IMR-90 (cell line): ENCODE measurements around the gene TULP4. TPM values are rescaled to one million over a fixed set of nuclear protein-coding genes. Genes with fewer than 3 reads are reported as not detected.

Experiments
- ATAC-seq: fragments of 200-7000 bp; cut with Tn5 transposase; 2 replicates; pipeline ENCODE4 v1.9.1; 2020; ENCODE audit warnings: low read depth, mild to moderate bottlenecking, moderate library complexity
- BruUV-seq: library from RNA; stranded (reverse); fragments of 400-500 nt; replicated peaks from 2 replicates; lab custom pipeline; 2021; lab: Mats Ljungman, UMichigan
- CTCF ChIA-PET: fragments of 300-600 bp; formaldehyde crosslinking; extraction: SDS; loops from one replicate; lab custom pipeline; 2021; ENCODE audit warnings: antibody characterized with exemption; lab: Yijun Ruan, JAX
- POLR2A ChIA-PET: fragments of 300-600 bp; sonication (Branson Sonifier 250); formaldehyde crosslinking; loops from one replicate; lab custom pipeline; 2022; ENCODE audit warnings: antibody characterized with exemption; ENCODE audit not compliant: unreplicated experiment; lab: Charles Lee
- DNase-seq: peaks from one replicate; pipeline ENCODE4 v3.0.0; 2013
- H2AFZ ChIP-seq: replicated peaks from 2 replicates; pipeline ENCODE3; 2013; ENCODE audit warnings: low read length, mild to moderate bottlenecking; ENCODE audit not compliant: poor library complexity
- H2AK5ac ChIP-seq: 2 replicates; pipeline ENCODE4 v1.6.1; 2013; ENCODE audit warnings: low read depth, low read length, inconsistent platforms
- H2AK9ac ChIP-seq: replicated peaks from 2 replicates; pipeline ENCODE3; 2013; ENCODE audit warnings: mild to moderate bottlenecking, low read depth, low read length, moderate library complexity; ENCODE audit not compliant: poor library complexity
- H2BK120ac ChIP-seq: 2 replicates; pipeline ENCODE4 v1.6.1; 2013; ENCODE audit warnings: low read depth, low read length, inconsistent platforms
- H2BK15ac ChIP-seq: 3 replicates; pipeline ENCODE4 v1.6.1; 2013; ENCODE audit warnings: low read depth, low read length, inconsistent platforms
- H2BK20ac ChIP-seq: 2 replicates; pipeline ENCODE4 v1.6.1; 2013; ENCODE audit warnings: low read depth, mild to moderate bottlenecking, inconsistent platforms, low read length, moderate library complexity
- H2BK5ac ChIP-seq: 2 replicates; pipeline ENCODE4 v1.6.1; 2013; ENCODE audit warnings: mild to moderate bottlenecking, low read depth, low read length, inconsistent platforms; ENCODE audit not compliant: poor library complexity, severe bottlenecking
- H3K14ac ChIP-seq: replicated peaks from 2 replicates; pipeline ENCODE4 v1.6.1; 2013; ENCODE audit warnings: low read depth, low read length, inconsistent platforms
- H3K18ac ChIP-seq: 2 replicates; pipeline ENCODE4 v1.6.1; 2013; ENCODE audit warnings: low read depth, low read length, control low read depth
- H3K23ac ChIP-seq: 2 replicates; pipeline ENCODE4 v1.6.1; 2013; ENCODE audit warnings: low read depth, low read length, inconsistent platforms
- H3K27ac ChIP-seq: 2 replicates; pipeline ENCODE4 v1.5.1; 2013; ENCODE audit warnings: mild to moderate bottlenecking, control low read depth, low read length; ENCODE audit not compliant: insufficient read depth
- H3K27me3 ChIP-seq: 2 replicates; pipeline ENCODE4 v1.6.1; 2013; ENCODE audit warnings: low read length; ENCODE audit not compliant: control insufficient read depth, insufficient read depth
- H3K36me3 ChIP-seq: 2 replicates; pipeline ENCODE4 v1.6.1; 2013; ENCODE audit warnings: low read length, mixed read lengths; ENCODE audit not compliant: control insufficient read depth, insufficient read depth
- H3K4ac ChIP-seq: 2 replicates; pipeline ENCODE4 v1.6.1; 2013; ENCODE audit warnings: low read depth, low read length, inconsistent platforms
- H3K4me1 ChIP-seq: 2 replicates; pipeline ENCODE4 v1.6.1; 2013; ENCODE audit warnings: low read length, mixed read lengths; ENCODE audit not compliant: control insufficient read depth, insufficient read depth
- H3K4me2 ChIP-seq: 2 replicates; pipeline ENCODE4 v1.6.1; 2013; ENCODE audit warnings: low read depth, mild to moderate bottlenecking, control low read depth, low read length, moderate library complexity
- H3K4me3 ChIP-seq: 2 replicates; pipeline ENCODE4 v1.5.1; 2013; ENCODE audit warnings: low read depth, mild to moderate bottlenecking, control low read depth, low read length, moderate library complexity; ENCODE audit not compliant: insufficient read depth
- H3K56ac ChIP-seq: 2 replicates; pipeline ENCODE4 v1.6.1; 2013; ENCODE audit warnings: low read length, inconsistent platforms; ENCODE audit not compliant: insufficient read depth; ENCODE audit errors: extremely low read depth
- H3K79me1 ChIP-seq, 2 experiments: 2 replicates each; pipeline ENCODE4 v1.6.1; 2013; ENCODE audit warnings: low read length in 2 of 2, inconsistent platforms in 1 of 2, low read depth in 1 of 2
- H3K9ac ChIP-seq: 2 replicates; pipeline ENCODE4 v1.6.1; 2013; ENCODE audit warnings: low read depth, low read length, control low read depth
- H3K9me1 ChIP-seq: 2 replicates; pipeline ENCODE4 v1.6.1; 2013; ENCODE audit warnings: low read length, inconsistent platforms; ENCODE audit not compliant: insufficient read depth
- H3K9me3 ChIP-seq: 2 replicates; pipeline ENCODE4 v1.6.1; 2013; ENCODE audit warnings: low read length; ENCODE audit not compliant: control insufficient read depth, insufficient read depth
- H4K20me1 ChIP-seq: 2 replicates; pipeline ENCODE4 v1.6.1; 2013; ENCODE audit warnings: low read length, inconsistent platforms; ENCODE audit not compliant: insufficient read depth
- H4K5ac ChIP-seq: 2 replicates; pipeline ENCODE4 v1.6.1; 2013; ENCODE audit warnings: mild to moderate bottlenecking, low read depth, low read length, control low read depth
- H4K8ac ChIP-seq, 2 experiments: 2 replicates each; pipeline ENCODE4 v1.6.1; 2013; ENCODE audit warnings: low read depth in 2 of 2, low read length in 2 of 2, control low read depth in 1 of 2, inconsistent platforms in 1 of 2
- H4K91ac ChIP-seq: 2 replicates; pipeline ENCODE4 v1.6.1; 2013; ENCODE audit warnings: low read depth, low read length, inconsistent platforms; ENCODE audit not compliant: insufficient read depth
- BHLHE40 ChIP-seq: fragments of 150-350 bp; IDR thresholded peaks from 2 replicates; pipeline ENCODE4 v1.6.1; 2016; ENCODE audit warnings: mild to moderate bottlenecking, low read depth, low read length
- CEBPB ChIP-seq: IDR thresholded peaks from 2 replicates; pipeline ENCODE4 v1.6.1; 2012; ENCODE audit warnings: low read depth, low read length, improper control_type of control experiment
- CHD1 ChIP-seq: IDR thresholded peaks from 2 replicates; pipeline ENCODE4 v1.6.1; 2012; ENCODE audit warnings: low read depth, low read length, improper control_type of control experiment
- CTCF ChIP-seq: conservative IDR thresholded peaks from 2 replicates; pipeline ENCODE4 v1.5.1; 2012; ENCODE audit warnings: mild to moderate bottlenecking, low read depth, low read length, improper control_type of control experiment
- FOS ChIP-seq: fragments of 150-350 bp; IDR thresholded peaks from 2 replicates; pipeline ENCODE4 v1.6.1; 2016; ENCODE audit warnings: low read depth, low read length
- MAFK ChIP-seq: IDR thresholded peaks from 2 replicates; pipeline ENCODE4 v1.6.1; 2012; ENCODE audit warnings: low read depth, low read length, improper control_type of control experiment
- MAZ ChIP-seq: IDR thresholded peaks from 2 replicates; pipeline ENCODE4 v1.6.1; 2012; ENCODE audit warnings: low read depth, mild to moderate bottlenecking, low read length, improper control_type of control experiment, moderate library complexity, borderline replicate concordance
- MXI1 ChIP-seq: IDR thresholded peaks from 2 replicates; pipeline ENCODE4 v1.6.1; 2012; ENCODE audit warnings: low read depth, mild to moderate bottlenecking, low read length, moderate library complexity, borderline replicate concordance
- NFE2L2 ChIP-seq: fragments of 150-350 bp; IDR thresholded peaks from 2 replicates; pipeline ENCODE4 v1.6.1; 2016; ENCODE audit warnings: low read depth, mild to moderate bottlenecking, low read length
- POLR2A ChIP-seq: IDR thresholded peaks from 2 replicates; pipeline ENCODE4 v1.6.1; 2012; ENCODE audit warnings: mild to moderate bottlenecking, low read depth, low read length
- RAD21 ChIP-seq: IDR thresholded peaks from 2 replicates; pipeline ENCODE4 v1.6.1; 2012; ENCODE audit warnings: low read length, improper control_type of control experiment
- RCOR1 ChIP-seq: IDR thresholded peaks from 2 replicates; pipeline ENCODE4 v1.6.1; 2012; ENCODE audit warnings: mild to moderate bottlenecking, low read length, improper control_type of control experiment; ENCODE audit not compliant: insufficient replicate concordance
- RFX5 ChIP-seq: IDR thresholded peaks from 2 replicates; pipeline ENCODE4 v1.8.0; 2012; ENCODE audit warnings: low read depth, mild to moderate bottlenecking, low read length, moderate library complexity
- SMC3 ChIP-seq: fragments of 150-350 bp; IDR thresholded peaks from 2 replicates; pipeline ENCODE4 v1.6.1; 2016; ENCODE audit warnings: low read depth, mild to moderate bottlenecking, antibody characterized with exemption, low read length, moderate library complexity
- USF2 ChIP-seq: fragments of 150-350 bp; IDR thresholded peaks from 2 replicates; pipeline ENCODE4 v1.6.1; 2017; ENCODE audit warnings: mild to moderate bottlenecking, antibody characterized with exemption, low read length, low read depth
- WGBS, 2 experiments: methylation state at CpG; one replicate each; pipeline versions ENCODE4 v1.1.5 to v1.1.7; 2013; ENCODE audit warnings: missing lambda C conversion rate in 2 of 2; ENCODE audit not compliant: insufficient read length in 1 of 2; ENCODE audit errors: extremely low coverage in 2 of 2; 5-methylcytosine and 5-hydroxymethylcytosine counted together
- dilution Hi-C: fragments of 300-500 bp; cut with HindIII; formaldehyde crosslinking; loops from one replicate; pipeline ENCODE4 v1.14.3; 2018; ENCODE audit warnings: low sequenced_read_pairs; ENCODE audit not compliant: unreplicated experiment
- in situ Hi-C: fragments of 300-500 bp; cut with MboI; formaldehyde crosslinking; loops from 3 replicates; pipeline ENCODE4 v1.14.3; 2019; ENCODE audit warnings: low sequenced_read_pairs, inconsistent platforms, mixed read lengths
- intact Hi-C: fragments of 100-400 bp; cut with micrococcal nuclease; formaldehyde crosslinking; loops from 2 replicates; pipeline ENCODE4 v1.10.0; 2022
- polyA plus RNA-seq, 3 experiments: library from polyadenylated mRNA; depleted of rRNA; stranded (reverse); fragments of >200 nt; gene quantifications; 2 replicates each; pipeline ENCODE4 v1.2.3, GENCODE V29; 2012; ENCODE audit warnings: low replicate concordance in 1 of 3
- total RNA-seq: library from RNA; depleted of rRNA; stranded (reverse); fragments of >200 nt; gene quantifications from 2 replicates; pipeline ENCODE4 v1.2.3, GENCODE V29; 2012

TULP4 gene
- total and polyA plus RNA-seq, 2 of the 4 experiments (the other 2 are of a cell fraction): 8.1 to 30.6 TPM

GRCh38 chr6:158337332-158337731 lies 25.1 kb downstream of the TULP4 start:
- Histone ChIP-seq H2AK5ac (no peak overlapping the region), H3K27ac (no peak overlapping the region), H3K36me3 (no peaks in the 10 kb centered on the region), H3K27me3 (no peaks in the 10 kb centered on the region), H3K9me3 (0 out of 2 replicates have a peak, but pooled peaks cover 2% of the 10 kb centered on the region), H3K4ac (no peak overlapping the region), H4K5ac (no peak overlapping the region), H2BK20ac (no peak overlapping the region), H3K9me1 (0 out of 2 replicates have a peak, but pooled peaks cover 5% of the 10 kb centered on the region), H4K8ac (no peak overlapping the region), H2BK15ac (no peak overlapping the region), H3K18ac (no peak overlapping the region), H3K4me2 (no peak overlapping the region), H2BK120ac (no peak overlapping the region), H4K91ac (no peak overlapping the region), H3K9ac (no peak overlapping the region), H3K79me1 (peaks cover 20 to 26% of the 10 kb centered on the region in 2 experiments; a peak in 3 of 4 replicates), H3K4me3 (no peak overlapping the region), H3K14ac (no peak overlapping the region), H3K4me1 (peaks cover 2% of the 10 kb centered on the region; the same call in 1 of the 2 replicates), H3K23ac (no peak overlapping the region), H2AK9ac (no peak overlapping the region), H2AFZ (no peak overlapping the region), H2BK5ac (no peak overlapping the region), H4K20me1 (peaks cover 11% of the 10 kb centered on the region), H3K56ac (no peak overlapping the region)
- intact Hi-C loops: no loop called here
- dilution Hi-C loops: no loop called here
- no TSS peak for BruUV-seq
- POLR2A ChIA-PET: no interaction called here
- CTCF ChIA-PET: no interaction called here
- 100% methylated on average over 1 of the region's 2 CpGs; no CpG with 5 or more reads in 1 of the 2 experiments for WGBS, 2 experiments
- no peak for DNase-seq
- in situ Hi-C loops: no loop called here
- TF ChIP-seq BHLHE40 (no peak), POLR2A (no peak), NFE2L2 (no peak), CTCF (no peak), SMC3 (no peak), CHD1 (no peak), MAZ (no peak), MAFK (no peak), RFX5 (no peak), MXI1 (no peak), CEBPB (no peak), USF2 (no peak), RAD21 (no peak), FOS (no peak), RCOR1 (no peak)
- ATAC-seq: no peak
